ENCODE data around the gene DNAI7. TPM values are rescaled to one million over a fixed set of nuclear protein-coding genes. Genes with fewer than 3 reads are reported as not detected.

DNAI7 gene
- total RNA-seq, 1 donor from 2014 or later = 0.49 TPM

DNA sequence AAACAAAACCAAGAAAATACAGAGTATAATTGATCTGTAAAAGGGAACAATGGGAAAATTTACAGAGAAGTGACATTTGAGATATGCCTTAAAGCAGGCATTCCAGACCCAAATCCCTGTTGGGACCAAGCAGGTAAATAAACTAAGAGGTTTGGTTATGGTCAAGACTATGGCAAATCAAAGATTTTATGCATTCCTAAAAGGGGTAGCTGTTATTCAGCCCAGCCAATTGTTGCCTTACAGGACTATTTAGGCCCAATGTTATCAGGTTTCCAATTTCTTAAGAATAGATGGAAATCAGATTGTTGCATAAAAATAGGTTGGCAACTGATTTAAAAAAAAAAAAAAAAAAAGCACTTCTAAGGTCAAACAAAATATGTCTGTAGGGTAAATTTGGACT, 5.3 kb downstream of the DNAI7 start:
- Histone ChIP-seq H3K27ac (no peak overlapping the region), H3K36me3 (no peaks in the 10 kb centered on the region), H3K27me3 (no peaks in the 10 kb centered on the region), H3K4me1 (peaks cover 8% of the 10 kb centered on the region), H3K4me3 (no peak overlapping the region), H3K9me3 (no peaks in the 10 kb centered on the region)
- intact Hi-C loops (cut with DNase I) = no loop called here
- no peak for DNase-seq
- TF ChIP-seq, protein P1, sequence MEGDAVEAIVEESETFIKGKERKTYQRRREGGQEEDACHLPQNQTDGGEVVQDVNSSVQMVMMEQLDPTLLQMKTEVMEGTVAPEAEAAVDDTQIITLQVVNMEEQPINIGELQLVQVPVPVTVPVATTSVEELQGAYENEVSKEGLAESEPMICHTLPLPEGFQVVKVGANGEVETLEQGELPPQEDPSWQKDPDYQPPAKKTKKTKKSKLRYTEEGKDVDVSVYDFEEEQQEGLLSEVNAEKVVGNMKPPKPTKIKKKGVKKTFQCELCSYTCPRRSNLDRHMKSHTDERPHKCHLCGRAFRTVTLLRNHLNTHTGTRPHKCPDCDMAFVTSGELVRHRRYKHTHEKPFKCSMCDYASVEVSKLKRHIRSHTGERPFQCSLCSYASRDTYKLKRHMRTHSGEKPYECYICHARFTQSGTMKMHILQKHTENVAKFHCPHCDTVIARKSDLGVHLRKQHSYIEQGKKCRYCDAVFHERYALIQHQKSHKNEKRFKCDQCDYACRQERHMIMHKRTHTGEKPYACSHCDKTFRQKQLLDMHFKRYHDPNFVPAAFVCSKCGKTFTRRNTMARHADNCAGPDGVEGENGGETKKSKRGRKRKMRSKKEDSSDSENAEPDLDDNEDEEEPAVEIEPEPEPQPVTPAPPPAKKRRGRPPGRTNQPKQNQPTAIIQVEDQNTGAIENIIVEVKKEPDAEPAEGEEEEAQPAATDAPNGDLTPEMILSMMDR (IDR thresholded peaks at IDR 0.05) = no peak
- ATAC-seq = no peak

DNA sequence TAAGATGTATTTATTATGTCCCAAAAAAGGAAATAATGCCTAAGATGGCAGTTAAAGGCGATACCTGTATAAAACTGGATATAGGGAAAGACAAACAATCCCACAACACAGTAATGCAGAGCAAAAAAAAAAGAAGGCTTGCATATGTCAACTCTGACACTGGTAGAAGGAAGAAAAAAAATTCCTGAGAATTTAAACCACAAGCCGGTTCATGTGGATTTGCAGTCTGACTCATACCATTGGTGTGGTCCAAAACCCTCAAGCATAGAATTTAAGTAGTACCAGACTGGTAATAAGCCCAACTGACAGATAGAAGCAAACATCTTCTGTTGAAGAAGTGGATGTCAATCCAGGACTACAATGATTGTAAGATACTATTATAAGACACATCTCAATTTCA, 7.2 kb downstream of the DNAI7 start:
- Histone ChIP-seq H3K27me3 (no peaks in the 10 kb centered on the region), H3K4me1 (no peaks in the 10 kb centered on the region), H3K27ac (no peak overlapping the region), H3K4me3 (no peak overlapping the region), H3K9me3 (no peaks in the 10 kb centered on the region), H3K36me3 (no peaks in the 10 kb centered on the region)
- ATAC-seq = no peak
- TF ChIP-seq, protein P1 (IDR thresholded peaks at IDR 0.05) = no peak
- no peak for DNase-seq
- intact Hi-C loops (cut with DNase I) = no loop called here

DNA sequence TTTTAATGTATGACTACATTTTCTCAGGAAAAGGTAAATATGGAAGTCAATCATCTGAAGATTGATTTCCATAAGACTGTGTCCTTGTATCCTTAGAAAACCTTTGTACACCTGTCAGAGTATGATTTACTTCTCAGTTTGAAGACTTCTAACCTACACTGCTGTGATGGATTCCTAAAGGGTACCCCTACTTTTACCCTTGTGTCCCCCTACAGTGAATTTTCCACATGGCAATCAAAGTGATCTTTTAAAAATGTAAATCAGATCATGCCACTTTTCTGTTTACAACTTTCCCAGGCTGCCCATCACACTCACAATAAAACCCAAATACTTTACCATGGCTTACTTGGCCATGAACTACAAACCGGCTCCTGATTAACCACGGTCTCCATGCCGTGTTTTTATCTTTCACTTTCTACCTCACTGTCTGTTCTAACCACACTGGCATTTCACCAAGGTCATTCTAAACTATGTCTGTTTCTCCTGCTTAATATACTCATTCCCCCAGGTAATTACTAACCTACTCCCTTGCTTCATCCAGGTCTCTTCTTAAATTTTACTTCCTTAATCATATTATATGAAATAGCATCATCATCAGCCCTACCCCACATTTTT, 8.1 kb downstream of the DNAI7 start:
- Histone ChIP-seq H3K9me3 (no peaks in the 10 kb centered on the region), H3K4me3 (no peak overlapping the region), H3K27me3 (no peaks in the 10 kb centered on the region), H3K27ac (no peak overlapping the region), H3K4me1 (no peaks in the 10 kb centered on the region), H3K36me3 (no peaks in the 10 kb centered on the region)
- TF ChIP-seq, protein P1 (IDR thresholded peaks at IDR 0.05) = no peak
- ATAC-seq (no peak), DNase-seq (no peak)
- intact Hi-C loops (cut with DNase I) = no loop called here

DNA sequence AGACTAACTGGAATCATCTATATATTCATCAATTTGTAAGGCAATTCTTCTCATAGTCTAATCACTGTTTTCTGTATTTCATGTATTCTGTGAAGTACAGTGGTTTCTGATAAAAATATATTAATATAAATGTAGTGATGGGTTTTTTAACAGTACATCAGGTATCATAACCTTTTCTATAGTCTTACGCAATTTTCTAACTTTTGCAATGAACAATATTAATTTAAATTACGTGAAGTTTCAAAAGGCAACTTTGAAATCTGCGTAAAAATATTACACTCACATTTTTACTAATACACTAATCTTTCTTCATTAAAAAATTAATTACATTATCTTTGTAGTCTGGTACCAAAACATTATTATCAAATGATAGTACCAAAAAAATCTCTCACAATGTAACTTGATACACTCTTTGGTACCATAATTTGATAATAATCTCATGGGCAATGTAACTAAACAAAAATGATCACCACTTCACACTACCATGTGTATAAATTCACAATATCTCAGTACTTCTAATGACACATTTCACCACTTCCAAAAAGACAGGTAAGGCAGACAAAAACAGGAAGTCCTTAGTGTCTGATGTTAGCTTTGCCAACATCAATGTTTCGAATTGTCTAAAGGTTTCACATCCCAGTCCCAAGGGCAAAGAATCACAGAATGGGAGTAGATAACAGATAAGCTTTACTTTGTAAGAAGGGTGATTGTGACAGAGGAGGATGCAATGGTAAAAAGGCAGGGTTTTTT, 8.7 kb downstream of the DNAI7 start:
- Histone ChIP-seq H3K4me3 (no peak overlapping the region), H3K4me1 (no peaks in the 10 kb centered on the region), H3K27ac (no peak overlapping the region), H3K9me3 (no peaks in the 10 kb centered on the region), H3K27me3 (no peaks in the 10 kb centered on the region), H3K36me3 (no peaks in the 10 kb centered on the region)
- intact Hi-C loops (cut with DNase I) = no loop called here
- DNase-seq (no peak), ATAC-seq (no peak)
- TF ChIP-seq, protein P1 (IDR thresholded peaks at IDR 0.05) = no peak

DNA sequence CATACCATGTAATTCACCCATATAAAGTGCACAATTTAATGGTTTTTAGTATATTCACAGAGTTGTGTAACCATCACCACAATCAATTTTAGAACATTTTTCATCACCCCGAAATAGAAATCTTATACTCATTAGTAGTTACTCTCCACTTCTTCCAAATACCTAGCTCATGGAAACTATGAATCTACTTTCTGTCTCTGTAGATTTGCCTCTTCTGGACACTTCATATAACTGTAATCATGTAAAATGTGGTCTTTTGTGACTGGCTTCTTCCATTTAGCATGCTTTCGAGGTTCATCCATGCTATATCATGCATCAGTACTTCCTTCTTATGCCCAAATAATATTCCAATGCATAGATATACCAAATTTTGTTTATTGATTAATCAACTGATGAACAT, 10.8 kb downstream of the DNAI7 start:
- TF ChIP-seq, protein P1 (IDR thresholded peaks at IDR 0.05) = no peak
- Histone ChIP-seq H3K27ac (no peak overlapping the region), H3K9me3 (no peaks in the 10 kb centered on the region), H3K27me3 (no peaks in the 10 kb centered on the region), H3K36me3 (no peaks in the 10 kb centered on the region), H3K4me1 (no peaks in the 10 kb centered on the region), H3K4me3 (no peak overlapping the region)
- DNase-seq (no peak), ATAC-seq (no peak)
- intact Hi-C loops (cut with DNase I) = no loop called here
